ENCODE results near the gene MLH1. TPM values are rescaled to one million over a fixed set of nuclear protein-coding genes. Genes with fewer than 3 reads are reported as not detected.

The MLH1 gene
- polyA plus RNA-seq, 2 of the 4 experiments (the other 2 are of a cell fraction) = 61.8 to 73.1 TPM

GRCh38 chr3:37096288-37096687 is 103.0 kb downstream of the MLH1 start:
- Histone ChIP-seq H3K4me3 (no peak overlapping the region), H3K27ac (peak overlapping the region; percentile 48 to 70; a peak in 5 of 6 replicates), H3K4me1 (peaks cover 51% of the 10 kb centered on the region), H3K9me3 (no peaks in the 10 kb centered on the region), H3K4me2 (peak overlapping the region; percentile 71)
- FAIRE-seq (no peak), ATAC-seq (peak in 1 of 2 experiments; percentile 39; a peak in 2 of 6 replicates), DNase-seq (ENCODE audit: low read depth in 1 of 2, low spot score in 1 of 2) (peak in 1 of 2 experiments; percentile 29)
- 13% methylated on average over 1 of the region's 1 CpG for WGBS (ENCODE audit: missing lambda C conversion rate)
- POLR2A ChIA-PET = no interaction called here
- no peak for TF ChIP-seq HMGXB4 (CRISPR knock-in tag; IDR thresholded peaks at IDR 0.05; ENCODE audit: borderline replicate concordance)
- no peak for TF ChIP-seq POLR2A (IDR thresholded peaks at IDR 0.05; ENCODE audit: low read length)
- TF ChIP-seq MAFK (IDR thresholded peaks at IDR 0.05; ENCODE audit: partially characterized antibody) = no peak
- TF ChIP-seq JUN (IDR thresholded peaks at IDR 0.05) = no peak
- TF ChIP-seq HOXB5 (CRISPR knock-in tag; IDR thresholded peaks at IDR 0.05) = no peak
- no peak for TF ChIP-seq ZSCAN20 (CRISPR knock-in tag; IDR thresholded peaks at IDR 0.05)
- TF ChIP-seq NR3C1 (IDR thresholded peaks at IDR 0.05) = no peak
- no peak for TF ChIP-seq ESRRA (IDR thresholded peaks at IDR 0.05; ENCODE audit: borderline replicate concordance, low read length)
- no peak for TF ChIP-seq RAD21 (conservative IDR thresholded peaks at IDR 0.05 in 1 of 2, IDR thresholded peaks at IDR 0.05 in 1 of 2)
- TF ChIP-seq HDAC2 (IDR thresholded peaks at IDR 0.05) = no peak
- no peak for TF ChIP-seq ZC3H11A (IDR thresholded peaks at IDR 0.05)
- TF ChIP-seq RARB (CRISPR knock-in tag; IDR thresholded peaks at IDR 0.05) = no peak
- TF ChIP-seq E2F6 (IDR thresholded peaks at IDR 0.05; ENCODE audit: borderline replicate concordance, low read depth) = no peak
- no peak for TF ChIP-seq PBX3 (IDR thresholded peaks at IDR 0.05)
- TF ChIP-seq RNF2 (IDR thresholded peaks at IDR 0.05; ENCODE audit: borderline replicate concordance, low read depth) = no peak
- TF ChIP-seq HOXA7 (CRISPR knock-in tag; IDR thresholded peaks at IDR 0.05) = no peak
- no peak for TF ChIP-seq POLR2AphosphoS2 (conservative IDR thresholded peaks at IDR 0.05; ENCODE audit: low read length)
- no peak for TF ChIP-seq CTCF (IDR thresholded peaks at IDR 0.05)
- CTCF ChIA-PET = no interaction called here

GRCh38 chr3:37096975-37097374 is 103.7 kb downstream of the MLH1 start:
- H3K4me2 ChIP-seq = peak overlapping the region; percentile 71
- FAIRE-seq = no peak

More at GRCh38 chr3:37096975-37097374, 103.7 kb downstream of the MLH1 start:
- TF ChIP-seq E2F6 (IDR thresholded peaks at IDR 0.05; ENCODE audit: borderline replicate concordance, low read depth) (no peak), REST (IDR thresholded peaks at IDR 0.05) (no peak), FOSL2 (IDR thresholded peaks at IDR 0.05) (no peak), FOSL2 (CRISPR knock-in tag; IDR thresholded peaks at IDR 0.05) (no peak), RCOR1 (IDR thresholded peaks at IDR 0.05; ENCODE audit: low read depth, low read length) (no peak), RFX5 (IDR thresholded peaks at IDR 0.05) (no peak), USF2 (IDR thresholded peaks at IDR 0.05) (no peak)
- Histone ChIP-seq H3K4me1 (peaks cover 51% of the 10 kb centered on the region), H3K27ac (peak overlapping the region; percentile 48 to 71; a peak in 5 of 6 replicates), H3K9me3 (no peaks in the 10 kb centered on the region), H3K4me3 (no peak overlapping the region)
- no peak for DNase-seq (ENCODE audit: low read depth in 1 of 2, low spot score in 1 of 2)
- ATAC-seq = peak in 1 of 2 experiments; percentile 64; a peak in 3 of 6 replicates
- ChIA-PET CTCF (interaction anchor here (0.9 to 1.3 kb wide), 2 partner anchors 59 to 117 kb away, joined by 3 to 4 read pairs; no protein-coding TSS in a partner anchor), POLR2A (no interaction called here)
- whole genome bisulfite sequencing (ENCODE audit: missing lambda C conversion rate) = 91% methylated on average over 1 of the region's 1 CpG

Measured in A549 (cell line).